ENCODE results near the gene EEF2K.

The EEF2K gene

DNA sequence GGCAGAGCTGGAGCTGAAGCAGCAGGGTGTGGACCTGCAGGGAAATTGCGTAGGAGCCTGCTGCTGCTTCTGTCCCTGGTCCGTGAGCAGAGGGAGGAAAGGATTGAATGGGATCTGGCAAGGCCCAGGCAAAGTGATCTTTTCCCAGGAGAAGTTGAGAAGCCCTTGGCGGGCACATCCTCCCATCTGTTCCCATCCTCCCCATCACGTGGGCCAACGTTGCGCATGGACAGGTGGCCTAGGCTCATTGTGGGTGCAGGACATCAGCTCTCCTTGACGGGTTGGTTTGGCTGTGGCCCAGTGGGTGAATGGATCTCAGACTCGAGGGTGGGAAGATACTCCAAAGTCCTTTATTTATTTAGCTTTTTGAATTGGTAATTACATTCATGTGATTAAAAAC, 61.7 kb downstream of the EEF2K start:
- TF ChIP-seq, protein P1, sequence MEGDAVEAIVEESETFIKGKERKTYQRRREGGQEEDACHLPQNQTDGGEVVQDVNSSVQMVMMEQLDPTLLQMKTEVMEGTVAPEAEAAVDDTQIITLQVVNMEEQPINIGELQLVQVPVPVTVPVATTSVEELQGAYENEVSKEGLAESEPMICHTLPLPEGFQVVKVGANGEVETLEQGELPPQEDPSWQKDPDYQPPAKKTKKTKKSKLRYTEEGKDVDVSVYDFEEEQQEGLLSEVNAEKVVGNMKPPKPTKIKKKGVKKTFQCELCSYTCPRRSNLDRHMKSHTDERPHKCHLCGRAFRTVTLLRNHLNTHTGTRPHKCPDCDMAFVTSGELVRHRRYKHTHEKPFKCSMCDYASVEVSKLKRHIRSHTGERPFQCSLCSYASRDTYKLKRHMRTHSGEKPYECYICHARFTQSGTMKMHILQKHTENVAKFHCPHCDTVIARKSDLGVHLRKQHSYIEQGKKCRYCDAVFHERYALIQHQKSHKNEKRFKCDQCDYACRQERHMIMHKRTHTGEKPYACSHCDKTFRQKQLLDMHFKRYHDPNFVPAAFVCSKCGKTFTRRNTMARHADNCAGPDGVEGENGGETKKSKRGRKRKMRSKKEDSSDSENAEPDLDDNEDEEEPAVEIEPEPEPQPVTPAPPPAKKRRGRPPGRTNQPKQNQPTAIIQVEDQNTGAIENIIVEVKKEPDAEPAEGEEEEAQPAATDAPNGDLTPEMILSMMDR (IDR thresholded peaks at IDR 0.05; ENCODE audit: low read depth, low read length), result no peak
- no peak for DNase-seq (ENCODE audit: extremely low read depth, low read depth)

DNA sequence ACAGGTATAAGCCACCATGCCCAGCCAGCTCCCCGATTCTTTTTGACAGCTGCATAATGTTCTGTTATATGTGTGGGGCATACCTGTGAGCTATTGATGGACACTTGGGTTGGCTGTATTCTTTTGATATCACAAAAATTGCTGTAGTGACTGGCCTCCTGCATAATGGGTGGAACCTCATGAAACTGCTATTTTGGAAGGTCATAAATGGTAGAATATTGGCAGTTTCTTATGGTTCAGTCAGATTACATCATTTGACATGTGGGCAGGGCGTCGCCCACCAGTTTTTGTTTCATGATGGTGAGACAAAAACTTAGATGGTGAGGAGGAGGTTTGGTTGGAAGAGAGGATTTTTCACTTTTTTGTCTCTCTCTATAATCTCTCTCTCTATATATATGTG, 64.4 kb downstream of the EEF2K start:
- DNase-seq (ENCODE audit: extremely low read depth, low read depth), result no peak
- TF ChIP-seq, protein P1 (IDR thresholded peaks at IDR 0.05; ENCODE audit: low read depth, low read length), result no peak

DNA sequence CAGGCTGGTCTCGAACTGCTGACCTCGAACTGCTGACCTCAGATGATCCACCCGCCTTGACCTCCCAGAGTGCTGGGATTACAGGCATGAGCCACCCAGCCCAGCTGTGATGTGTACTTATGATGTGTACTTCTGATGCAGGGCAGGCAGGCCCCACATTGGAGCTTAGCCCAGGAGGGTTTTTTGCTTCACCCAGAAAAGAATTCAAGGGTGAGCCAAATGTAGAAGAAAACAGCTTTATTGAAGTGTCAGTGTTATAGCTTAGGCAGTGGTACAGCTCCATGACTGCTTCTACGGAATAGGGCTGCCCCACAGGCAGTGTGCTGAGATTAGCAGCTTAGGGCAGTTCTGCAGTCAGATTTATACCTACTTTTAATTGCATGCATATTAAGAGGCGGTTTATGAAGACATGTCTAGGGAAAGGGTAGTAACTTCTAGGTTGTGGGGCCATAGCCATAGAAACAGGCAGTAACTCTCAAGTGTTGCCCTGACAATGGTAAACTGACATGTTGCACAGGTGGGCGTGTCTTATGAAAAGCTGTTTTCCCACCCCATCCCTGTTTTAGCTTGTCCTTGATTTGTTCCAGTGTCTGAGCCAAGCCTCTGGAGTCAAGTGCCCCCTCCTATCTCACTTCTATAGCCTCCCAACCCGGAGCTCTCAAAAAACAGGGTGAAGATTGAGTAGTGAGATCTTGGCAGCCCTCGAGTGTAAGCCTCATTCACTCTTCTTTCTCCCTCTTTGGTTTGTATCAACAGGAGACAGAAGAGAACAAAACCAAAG, 67.0 kb downstream of the EEF2K start:
- DNase-seq (ENCODE audit: extremely low read depth, low read depth), result no peak
- TF ChIP-seq, protein P1 (IDR thresholded peaks at IDR 0.05; ENCODE audit: low read depth, low read length), result no peak

DNA sequence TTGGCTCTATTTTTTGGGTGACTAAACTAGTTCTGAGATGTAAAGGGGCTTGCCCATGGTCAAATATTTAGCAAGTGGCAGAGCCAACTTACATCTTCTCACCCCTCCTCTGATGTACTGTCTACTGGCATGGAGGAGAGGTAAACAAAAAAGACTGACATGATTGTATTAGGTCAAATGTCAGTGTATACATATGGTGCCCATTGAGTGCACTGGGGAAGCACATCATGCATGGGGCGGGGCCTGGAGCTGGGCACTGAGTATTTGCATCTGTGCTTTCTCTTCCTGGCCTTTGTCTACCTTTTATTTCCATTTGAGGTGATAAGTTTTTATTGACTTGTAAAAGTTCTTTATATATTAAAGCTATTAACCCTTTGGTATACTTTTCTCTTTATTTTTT, 68.8 kb downstream of the EEF2K start:
- DNase-seq (ENCODE audit: extremely low read depth, low read depth), result no peak
- TF ChIP-seq, protein P1 (IDR thresholded peaks at IDR 0.05; ENCODE audit: low read depth, low read length), result no peak

DNA sequence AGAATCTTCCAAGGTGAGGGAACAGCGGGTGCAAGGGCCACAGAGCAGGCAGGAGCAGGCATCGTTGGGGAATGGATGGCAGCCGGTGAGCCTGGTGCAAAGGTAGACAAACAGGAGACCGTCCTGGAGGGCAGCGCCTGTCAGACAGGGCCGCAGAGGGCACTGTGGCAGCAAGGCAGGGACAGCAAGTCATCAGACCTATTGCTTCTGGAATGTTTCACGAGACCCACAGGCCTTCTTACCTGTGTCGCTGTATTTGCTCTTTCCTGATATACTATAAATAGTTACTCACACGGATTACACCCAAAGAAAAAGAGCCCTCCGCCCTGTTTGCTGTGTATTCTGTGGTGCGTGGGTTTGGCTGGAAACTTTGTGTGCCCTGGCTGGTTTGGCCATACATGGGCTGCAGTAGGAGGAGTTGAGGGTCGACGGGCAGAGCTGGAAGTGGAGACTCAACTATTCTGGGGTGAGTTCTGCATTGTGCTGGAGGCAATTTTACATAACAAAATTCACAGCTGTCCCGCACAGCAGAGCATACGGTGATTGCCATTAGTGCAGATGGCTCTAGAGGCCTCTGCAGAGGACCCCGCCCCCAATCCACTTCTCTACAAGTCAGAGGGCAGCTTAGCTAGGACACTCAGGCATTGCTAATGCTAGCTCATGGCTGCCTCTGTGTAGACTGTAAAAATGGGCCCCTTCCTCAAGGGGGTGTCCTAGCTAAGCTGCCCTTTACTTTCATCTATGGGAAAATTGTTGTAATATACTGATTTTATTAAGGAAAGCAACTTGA, 72.6 kb downstream of the EEF2K start:
- TF ChIP-seq, protein P1 (IDR thresholded peaks at IDR 0.05; ENCODE audit: low read depth, low read length), result no peak
- DNase-seq (ENCODE audit: extremely low read depth, low read depth), result no peak

DNA sequence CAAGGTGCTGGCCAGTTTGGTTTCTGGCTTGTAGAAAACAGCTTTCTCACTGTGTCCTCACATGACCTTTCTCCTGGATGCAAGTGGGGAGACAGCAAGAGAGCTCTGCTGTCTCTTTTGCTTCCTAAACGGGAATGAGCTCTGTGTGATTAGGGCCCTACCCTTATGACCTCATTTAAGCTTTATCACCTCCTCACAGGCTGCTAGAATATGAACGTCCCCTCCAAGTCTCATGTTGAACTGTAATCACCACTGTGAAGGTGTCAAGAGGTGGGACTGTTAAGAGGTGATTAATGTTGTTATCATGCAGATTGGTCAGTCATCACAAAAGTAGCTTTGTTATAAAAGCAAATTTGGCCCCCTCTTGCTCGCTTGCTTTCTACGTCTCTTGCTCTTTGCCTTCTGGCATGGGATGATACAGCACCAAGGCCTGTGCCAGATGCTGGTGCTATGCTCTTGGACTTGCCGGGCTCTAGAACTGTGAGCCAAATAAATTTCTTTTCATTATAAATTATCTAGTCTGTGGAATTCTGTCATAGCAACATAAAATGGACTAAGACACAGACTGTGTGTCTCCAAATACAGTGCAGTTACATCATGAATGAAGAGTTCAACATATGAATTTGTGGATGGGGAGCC, 76.3 kb downstream of the EEF2K start:
- TF ChIP-seq, protein P1 (IDR thresholded peaks at IDR 0.05; ENCODE audit: low read depth, low read length), result no peak
- DNase-seq (ENCODE audit: extremely low read depth, low read depth), result no peak

DNA sequence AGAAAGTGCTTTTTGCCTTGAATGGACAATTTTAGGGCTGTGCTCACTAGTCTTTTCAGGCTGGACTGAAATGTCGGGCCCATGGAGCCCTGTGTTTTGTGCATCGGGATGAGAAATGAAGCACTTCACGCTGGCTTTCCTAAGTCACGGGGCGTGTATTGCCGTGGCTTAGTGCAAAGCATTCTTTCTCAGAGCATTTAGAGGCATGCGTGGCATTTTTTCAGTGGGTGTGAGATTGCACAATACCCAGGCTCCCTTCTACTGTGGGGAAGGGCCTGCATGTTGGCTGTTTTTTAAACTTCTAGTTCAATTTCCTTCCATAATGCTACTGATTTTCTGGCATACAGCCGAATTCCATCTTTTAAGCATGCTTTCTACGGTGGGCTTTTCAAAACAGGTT, 78.6 kb downstream of the EEF2K start:
- DNase-seq (ENCODE audit: extremely low read depth, low read depth), result no peak
- TF ChIP-seq, protein P1 (IDR thresholded peaks at IDR 0.05; ENCODE audit: low read depth, low read length), result no peak
